Gastrocnemius medialis (tissue), 4 donors: ENCODE data around the gene POLR2J3.
"Not testable (repeated sequence)": the region's sequence is repeated elsewhere in the genome, so short reads cannot be mapped to it uniquely, and the experiment has no call there.

ENCODE experiments used
- POLR2A ChIP-seq, 2 donors: fragments of 450-650 bp; IDR thresholded peaks; one replicate each; pipeline ENCODE4 v1.6.1; 2017; ENCODE audit warnings: antibody characterized with exemption in 2 of 2, mild to moderate bottlenecking in 2 of 2, moderate library complexity in 2 of 2
- TF ChIP-seq, protein P1 (sequence below), 5 experiments: fragments of 450-650 bp in 3 of 5; fragments of 200-600 bp in 2 of 5; sonication (generic) in 2 of 5; IDR thresholded peaks in 4 of 5; conservative IDR thresholded peaks in 1 of 5; 1 replicate in 4 of 5; 2 replicates in 1 of 5; pipeline ENCODE4 v1.5.1; 2016 to 2019; ENCODE audit warnings: antibody characterized with exemption in 5 of 5, mild to moderate bottlenecking in 3 of 5, moderate library complexity in 3 of 5

DNA sequence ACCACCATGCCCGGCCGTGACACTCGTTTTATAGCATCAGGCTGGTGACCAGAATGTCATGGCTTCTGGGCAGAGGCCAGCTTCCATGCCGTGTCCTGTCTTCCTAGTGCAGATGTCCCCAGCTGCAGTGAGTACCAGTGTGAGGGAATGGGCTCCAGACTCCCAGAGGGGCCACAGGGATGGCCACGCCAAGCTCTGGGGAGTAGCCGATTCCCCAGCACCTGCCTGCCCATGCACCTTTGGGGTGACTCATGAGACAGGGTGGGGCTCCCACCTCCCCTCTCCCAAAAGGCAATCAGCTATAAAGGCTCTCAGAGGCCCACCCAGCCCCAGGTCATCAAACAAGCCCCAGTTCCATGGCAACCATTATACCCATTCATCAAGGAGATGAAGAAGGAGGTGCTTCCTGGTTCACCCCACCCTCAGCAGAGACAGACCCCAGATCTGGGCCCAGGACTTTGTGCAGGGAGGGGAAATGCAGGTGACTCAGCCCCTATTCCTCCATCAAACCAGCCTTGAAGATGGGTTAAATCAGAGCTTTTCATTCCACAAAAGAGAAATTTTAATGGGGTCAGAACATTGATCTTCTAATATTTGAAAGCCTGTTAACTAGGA is 21.5 kb downstream of the POLR2J3 start, which contains the start of gene SPDYE2:
- TF ChIP-seq, protein P1, sequence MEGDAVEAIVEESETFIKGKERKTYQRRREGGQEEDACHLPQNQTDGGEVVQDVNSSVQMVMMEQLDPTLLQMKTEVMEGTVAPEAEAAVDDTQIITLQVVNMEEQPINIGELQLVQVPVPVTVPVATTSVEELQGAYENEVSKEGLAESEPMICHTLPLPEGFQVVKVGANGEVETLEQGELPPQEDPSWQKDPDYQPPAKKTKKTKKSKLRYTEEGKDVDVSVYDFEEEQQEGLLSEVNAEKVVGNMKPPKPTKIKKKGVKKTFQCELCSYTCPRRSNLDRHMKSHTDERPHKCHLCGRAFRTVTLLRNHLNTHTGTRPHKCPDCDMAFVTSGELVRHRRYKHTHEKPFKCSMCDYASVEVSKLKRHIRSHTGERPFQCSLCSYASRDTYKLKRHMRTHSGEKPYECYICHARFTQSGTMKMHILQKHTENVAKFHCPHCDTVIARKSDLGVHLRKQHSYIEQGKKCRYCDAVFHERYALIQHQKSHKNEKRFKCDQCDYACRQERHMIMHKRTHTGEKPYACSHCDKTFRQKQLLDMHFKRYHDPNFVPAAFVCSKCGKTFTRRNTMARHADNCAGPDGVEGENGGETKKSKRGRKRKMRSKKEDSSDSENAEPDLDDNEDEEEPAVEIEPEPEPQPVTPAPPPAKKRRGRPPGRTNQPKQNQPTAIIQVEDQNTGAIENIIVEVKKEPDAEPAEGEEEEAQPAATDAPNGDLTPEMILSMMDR (IDR thresholded peaks at IDR 0.05 in 4 of 5, conservative IDR thresholded peaks at IDR 0.05 in 1 of 5): not testable (repeated sequence)
- TF ChIP-seq POLR2A (IDR thresholded peaks at IDR 0.05): not testable (repeated sequence)
